PC-9 (cell line): ENCODE results near the gene PPM1B. TPM values are rescaled to one million over a fixed set of nuclear protein-coding genes. Genes with fewer than 3 reads are reported as not detected.
A peak's percentile ranks its signal among the peaks of the same experiment; 100 is the strongest.

Experiments used
- BruUV-seq: library from RNA; stranded (reverse); fragments of 400-500 nt; replicated peaks from 2 replicates; lab custom pipeline; 2021; lab: Mats Ljungman, UMichigan
- CTCF ChIA-PET: fragments of 300-600 bp; sonication (Branson Sonifier 250); formaldehyde crosslinking; loops from one replicate; lab custom pipeline; 2022; ENCODE audit warnings: antibody characterized with exemption; lab: Charles Lee
- POLR2A ChIA-PET: fragments of 300-600 bp; sonication (Branson Sonifier 250); formaldehyde crosslinking; loops from one replicate; lab custom pipeline; 2022; ENCODE audit warnings: antibody characterized with exemption; ENCODE audit not compliant: unreplicated experiment; lab: Charles Lee
- DNase-seq, 2 experiments: peaks; one replicate each; pipeline versions ENCODE4 v3.0.0 to v3.0.0-alpha.2; 2015 to 2022; ENCODE audit warnings: mixed read lengths in 1 of 2
- H2AFZ ChIP-seq: fragments of 200-600 bp; sonication (generic); 2 replicates; pipeline ENCODE4 v1.8.1; 2017; ENCODE audit warnings: antibody characterized with exemption
- H3F3A ChIP-seq: fragments of 200-600 bp; sonication (generic); 2 replicates; pipeline ENCODE4 v1.8.1; 2017; ENCODE audit warnings: antibody characterized with exemption, mild to moderate bottlenecking, low read depth; ENCODE audit not compliant: insufficient read depth
- H3K27ac ChIP-seq: fragments of 200-600 bp; sonication (generic); 2 replicates; pipeline ENCODE4 v1.6.1; 2016; ENCODE audit warnings: mixed run types
- H3K27me3 ChIP-seq: fragments of 200-600 bp; sonication (generic); 2 replicates; pipeline ENCODE4 v1.6.1; 2016; ENCODE audit warnings: low read depth, mixed run types; ENCODE audit not compliant: insufficient read depth
- H3K36me3 ChIP-seq: fragments of 200-600 bp; sonication (generic); 2 replicates; pipeline ENCODE4 v1.6.1; 2016; ENCODE audit warnings: low read depth, mixed run types
- H3K4me1 ChIP-seq: fragments of 200-600 bp; sonication (generic); replicated peaks from 2 replicates; pipeline ENCODE4 v1.6.1; 2016; ENCODE audit warnings: mixed run types; ENCODE audit not compliant: insufficient read depth
- H3K4me2 ChIP-seq: fragments of 200-600 bp; sonication (generic); 2 replicates; pipeline ENCODE4 v1.6.1; 2017; ENCODE audit warnings: mixed run types
- H3K4me3 ChIP-seq: fragments of 200-600 bp; sonication (generic); 2 replicates; pipeline ENCODE4 v1.6.1; 2016; ENCODE audit warnings: mixed run types
- H3K79me2 ChIP-seq: fragments of 200-600 bp; sonication (generic); 2 replicates; pipeline ENCODE4 v1.6.1; 2017; ENCODE audit warnings: low read depth, mixed run types
- H3K9me2 ChIP-seq: fragments of 200-600 bp; sonication (generic); 2 replicates; pipeline ENCODE4 v1.8.1; 2017; ENCODE audit warnings: mild to moderate bottlenecking; ENCODE audit not compliant: insufficient read depth
- H3K9me3 ChIP-seq: fragments of 200-600 bp; sonication (generic); 2 replicates; pipeline ENCODE4 v1.8.1; 2016; ENCODE audit warnings: low read depth; ENCODE audit not compliant: insufficient read depth
- H4K20me1 ChIP-seq: fragments of 200-600 bp; sonication (generic); 2 replicates; pipeline ENCODE4 v1.8.1; 2017; ENCODE audit not compliant: insufficient read depth
- CTCF ChIP-seq: fragments of 200-600 bp; sonication (generic); conservative IDR thresholded peaks from 2 replicates; pipeline ENCODE4 v1.6.1; 2017; ENCODE audit warnings: mixed run types, antibody characterized with exemption, mild to moderate bottlenecking, moderate library complexity
- EZH2 ChIP-seq: fragments of 200-600 bp; sonication (generic); IDR thresholded peaks from 2 replicates; pipeline ENCODE4 v1.8.0; 2017; ENCODE audit warnings: antibody characterized with exemption, low read depth
- intact Hi-C: fragments of 100-400 bp; cut with micrococcal nuclease; formaldehyde crosslinking; loops from one replicate; pipeline ENCODE4 v1.10.0; 2022; ENCODE audit not compliant: unreplicated experiment
- total RNA-seq: library from RNA; stranded (reverse); gene quantifications from 2 replicates; pipeline ENCODE4 v1.2.3, GENCODE V29; 2021

PPM1B gene
- total RNA-seq, 1 experiment from 2014 or later: 45.0 TPM

- Histone ChIP-seq H3K4me2 (no peak overlapping the region), H3K36me3 (no peaks in the 10 kb centered on the region), H3K27ac (no peak overlapping the region), H3K4me3 (no peak overlapping the region), H3F3A (peaks cover 18% of the 10 kb centered on the region), H3K27me3 (no peaks in the 10 kb centered on the region), H2AFZ (no peak overlapping the region), H3K79me2 (no peaks in the 10 kb centered on the region), H3K9me2 (no peaks in the 10 kb centered on the region), H3K4me1 (peaks cover 26% of the 10 kb centered on the region), H3K9me3 (no peaks in the 10 kb centered on the region), H4K20me1 (no peaks in the 10 kb centered on the region)
- TF ChIP-seq EZH2 (no peak), CTCF (no peak)
- ChIA-PET CTCF (no interaction called here), POLR2A (no interaction called here)
- DNase-seq: no peak
- intact Hi-C loops: no loop called here
- BruUV-seq: no TSS peak
Measured at GRCh38 chr2:44121899-44122298, 46.8 kb upstream of the PPM1B start.

GRCh38 chr2:44124500-44124899 lies 44.2 kb upstream of the PPM1B start:
- ChIA-PET POLR2A (no interaction called here), CTCF (no interaction called here)
- Histone ChIP-seq H3K9me2 (no peaks in the 10 kb centered on the region), H4K20me1 (no peaks in the 10 kb centered on the region), H3K4me2 (no peak overlapping the region), H3K27ac (no peak overlapping the region), H3K9me3 (no peaks in the 10 kb centered on the region), H3K36me3 (no peaks in the 10 kb centered on the region), H3K27me3 (no peaks in the 10 kb centered on the region), H2AFZ (no peak overlapping the region), H3K4me1 (peaks cover 26% of the 10 kb centered on the region), H3K79me2 (no peaks in the 10 kb centered on the region), H3F3A (peaks cover 18% of the 10 kb centered on the region), H3K4me3 (no peak overlapping the region)
- intact Hi-C loops: no loop called here
- no TSS peak for BruUV-seq
- no peak for TF ChIP-seq CTCF
- TF ChIP-seq EZH2: no peak
- no peak for DNase-seq

GRCh38 chr2:44126106-44126797 lies 42.4 kb upstream of the PPM1B start:
- Histone ChIP-seq H3K27me3 (no peaks in the 10 kb centered on the region), H3K4me1 (peaks cover 23% of the 10 kb centered on the region), H3K79me2 (no peaks in the 10 kb centered on the region), H3F3A (peaks cover 7% of the 10 kb centered on the region), H3K36me3 (no peaks in the 10 kb centered on the region), H3K4me3 (no peak overlapping the region), H3K27ac (no peak overlapping the region), H2AFZ (no peak overlapping the region), H3K4me2 (no peak overlapping the region), H4K20me1 (no peaks in the 10 kb centered on the region), H3K9me2 (no peaks in the 10 kb centered on the region), H3K9me3 (0 out of 2 replicates have a peak, but pooled peaks cover 3% of the 10 kb centered on the region)
- CTCF ChIA-PET: interaction anchor here (0.7 kb wide), 1 partner anchor 24 kb away, joined by 3 read pairs; no protein-coding TSS in a partner anchor
- intact Hi-C loops: no loop called here
- TF ChIP-seq EZH2 (no peak), CTCF (no peak)
- peak in 1 of 2 experiments; percentile 86 for DNase-seq
- POLR2A ChIA-PET: no interaction called here
- no TSS peak for BruUV-seq
